MM.1S (cell line): ENCODE data around the gene RNF38.

Source experiments
- EZH2 ChIP-seq: fragments of 300-600 bp; sonication (generic); optimal IDR thresholded peaks from 2 replicates; pipeline ENCODE3; 2017; ENCODE audit warnings: low read depth, mild to moderate bottlenecking, antibody characterized with exemption, low read length, mixed read lengths
- EZH2phosphoT487 ChIP-seq: fragments of 300-600 bp; sonication (generic); IDR thresholded peaks from 2 replicates; pipeline ENCODE4 v1.6.1; 2018; ENCODE audit warnings: antibody characterized with exemption, low read length
- TF ChIP-seq, protein P1 (sequence below): fragments of 300-600 bp; sonication (generic); IDR thresholded peaks from 2 replicates; pipeline ENCODE4 v1.5.1; 2016; ENCODE audit warnings: antibody characterized with exemption, low read length, mixed read lengths

DNA sequence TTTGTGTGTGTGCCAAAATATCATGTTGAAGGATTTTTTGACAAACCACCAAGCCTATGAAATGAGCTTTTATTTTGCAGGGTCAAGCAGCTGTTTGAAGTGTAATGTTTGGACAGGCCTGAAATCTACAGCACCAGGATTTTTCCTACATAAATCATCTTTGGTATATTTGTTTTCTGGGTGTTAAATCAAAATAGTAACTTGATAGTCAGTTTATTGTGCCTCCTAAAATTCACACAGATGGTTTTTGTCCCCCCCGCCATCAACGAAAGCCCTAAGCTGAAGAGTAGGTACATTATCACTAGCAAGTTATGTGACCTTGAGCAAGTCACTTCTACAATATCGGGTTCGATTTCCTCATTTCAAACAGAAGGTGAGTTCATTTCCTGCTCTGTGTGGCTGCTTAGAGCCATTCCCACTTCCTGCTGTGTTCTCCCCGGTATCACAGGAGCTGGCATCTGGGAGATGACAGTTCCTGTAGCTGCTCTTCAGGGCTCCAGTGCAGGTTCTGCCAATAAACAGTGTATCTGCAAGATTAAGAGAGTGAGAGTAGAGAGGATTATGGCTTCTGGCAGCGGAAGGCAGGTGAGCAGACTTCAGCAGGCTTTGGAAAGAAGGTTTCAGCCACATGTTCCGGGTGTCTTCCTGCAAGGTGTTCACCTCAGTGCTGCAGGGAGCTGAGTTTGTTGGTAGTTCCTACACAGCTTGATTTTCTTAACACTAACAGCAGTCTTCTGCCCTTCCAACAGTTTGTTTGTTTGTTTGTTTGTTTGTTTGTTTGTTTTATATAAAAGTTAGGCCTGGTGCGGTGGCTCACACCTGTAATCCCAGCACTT lies 93.4 kb downstream of the RNF38 start:
- TF ChIP-seq, protein P1, sequence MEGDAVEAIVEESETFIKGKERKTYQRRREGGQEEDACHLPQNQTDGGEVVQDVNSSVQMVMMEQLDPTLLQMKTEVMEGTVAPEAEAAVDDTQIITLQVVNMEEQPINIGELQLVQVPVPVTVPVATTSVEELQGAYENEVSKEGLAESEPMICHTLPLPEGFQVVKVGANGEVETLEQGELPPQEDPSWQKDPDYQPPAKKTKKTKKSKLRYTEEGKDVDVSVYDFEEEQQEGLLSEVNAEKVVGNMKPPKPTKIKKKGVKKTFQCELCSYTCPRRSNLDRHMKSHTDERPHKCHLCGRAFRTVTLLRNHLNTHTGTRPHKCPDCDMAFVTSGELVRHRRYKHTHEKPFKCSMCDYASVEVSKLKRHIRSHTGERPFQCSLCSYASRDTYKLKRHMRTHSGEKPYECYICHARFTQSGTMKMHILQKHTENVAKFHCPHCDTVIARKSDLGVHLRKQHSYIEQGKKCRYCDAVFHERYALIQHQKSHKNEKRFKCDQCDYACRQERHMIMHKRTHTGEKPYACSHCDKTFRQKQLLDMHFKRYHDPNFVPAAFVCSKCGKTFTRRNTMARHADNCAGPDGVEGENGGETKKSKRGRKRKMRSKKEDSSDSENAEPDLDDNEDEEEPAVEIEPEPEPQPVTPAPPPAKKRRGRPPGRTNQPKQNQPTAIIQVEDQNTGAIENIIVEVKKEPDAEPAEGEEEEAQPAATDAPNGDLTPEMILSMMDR = no peak
- TF ChIP-seq EZH2 (no peak), EZH2phosphoT487 (no peak)
